GM18520 (cell line): ENCODE data around the gene PRKN.

Experiments used
- ATAC-seq: cut with Tn5 transposase; IDR thresholded peaks from one replicate; pipeline ENCODE4 v1.9.1; 2021; ENCODE audit not compliant: unreplicated experiment

The PRKN gene

DNA sequence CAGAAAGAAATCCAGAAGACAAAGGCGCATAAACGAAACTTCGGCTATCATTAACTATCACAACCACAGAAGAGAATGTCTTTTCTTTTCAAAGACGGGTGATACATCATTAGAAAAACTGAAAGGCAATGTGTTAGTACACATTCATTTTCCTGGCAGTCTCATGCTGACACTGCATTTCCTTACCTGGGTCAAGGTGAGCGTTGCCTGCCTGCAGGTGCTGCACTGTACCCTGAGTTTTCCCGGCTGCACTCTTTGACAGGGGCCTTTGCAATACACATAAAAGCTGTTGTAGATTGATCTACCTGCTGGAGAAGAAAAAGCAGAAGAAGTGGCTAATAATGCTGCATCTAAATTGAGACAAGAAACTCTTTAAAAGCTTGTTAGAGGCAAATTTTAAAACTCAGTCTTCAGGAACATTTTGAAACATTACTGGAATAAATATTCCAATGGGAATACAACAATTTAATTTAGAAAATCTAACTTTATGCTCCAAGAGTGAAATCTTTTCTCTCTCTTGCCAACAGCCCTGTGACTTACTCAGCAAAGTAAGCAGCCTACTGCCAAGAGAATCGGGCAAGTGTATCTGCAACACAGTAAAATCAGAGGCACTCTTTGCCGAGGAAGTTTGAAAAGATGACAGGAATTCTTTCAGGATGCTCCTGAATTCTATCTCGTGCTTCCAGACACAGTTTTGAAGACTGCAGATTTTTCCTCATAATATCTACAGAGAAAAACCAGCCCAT lies 526.4 kb downstream of the PRKN start:
- ATAC-seq: no peak

DNA sequence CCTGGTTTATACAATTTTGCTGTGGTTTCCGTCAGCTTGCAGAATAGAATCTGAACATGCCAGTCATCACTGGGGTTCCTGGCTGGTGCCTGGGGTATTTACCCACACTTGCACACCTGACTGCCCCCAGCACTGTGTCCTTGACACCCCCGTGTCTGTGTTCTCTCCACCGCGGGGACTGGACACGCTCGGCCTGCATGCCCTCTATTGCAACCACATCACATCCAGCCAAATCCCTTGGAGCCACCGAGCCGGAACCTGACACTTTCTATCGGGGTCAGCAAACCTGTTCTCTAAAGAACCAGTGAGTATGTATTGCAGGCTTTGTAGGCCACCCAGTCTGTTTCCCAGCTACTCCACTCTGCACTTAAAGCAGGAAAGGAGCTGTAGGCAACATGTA lies 527.5 kb downstream of the PRKN start:
- ATAC-seq: no peak

DNA sequence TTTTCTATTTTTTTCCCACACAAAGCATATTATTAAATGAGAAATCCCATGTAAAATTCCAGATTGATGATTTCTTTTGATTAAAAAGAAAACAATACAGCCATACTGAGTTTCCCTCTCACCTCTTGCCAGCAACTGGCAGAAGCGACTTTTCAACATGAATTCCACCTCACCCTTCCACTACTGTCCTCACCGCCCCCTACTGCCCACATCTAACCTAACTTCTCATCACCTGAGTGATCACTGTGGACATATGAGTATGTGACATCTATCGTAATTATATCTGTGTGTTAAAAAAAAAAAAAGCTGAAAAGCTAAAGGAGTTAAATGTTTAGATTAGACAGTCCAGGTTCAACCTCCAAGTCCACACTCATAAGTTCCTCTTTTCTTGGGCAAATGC lies 528.6 kb downstream of the PRKN start:
- ATAC-seq: no peak

DNA sequence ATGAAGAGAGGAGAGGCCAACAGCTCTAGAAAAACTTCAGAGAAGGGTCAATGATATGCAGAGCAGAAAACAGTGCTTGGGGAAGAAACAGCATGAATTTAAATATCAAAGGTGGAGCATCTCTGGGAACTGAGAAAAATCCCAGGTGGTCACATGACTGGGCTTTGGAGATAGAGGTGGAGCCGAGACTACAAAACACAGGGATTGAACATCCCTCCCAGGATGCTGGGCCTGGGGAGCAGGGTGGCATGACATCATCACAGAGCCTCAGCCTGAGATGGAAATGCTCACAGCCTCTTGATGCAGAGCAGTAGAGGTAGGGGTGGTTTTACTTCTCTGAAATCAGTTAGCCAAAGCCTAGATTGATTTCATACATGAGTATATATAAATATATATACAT lies 529.5 kb downstream of the PRKN start:
- ATAC-seq: no peak

DNA sequence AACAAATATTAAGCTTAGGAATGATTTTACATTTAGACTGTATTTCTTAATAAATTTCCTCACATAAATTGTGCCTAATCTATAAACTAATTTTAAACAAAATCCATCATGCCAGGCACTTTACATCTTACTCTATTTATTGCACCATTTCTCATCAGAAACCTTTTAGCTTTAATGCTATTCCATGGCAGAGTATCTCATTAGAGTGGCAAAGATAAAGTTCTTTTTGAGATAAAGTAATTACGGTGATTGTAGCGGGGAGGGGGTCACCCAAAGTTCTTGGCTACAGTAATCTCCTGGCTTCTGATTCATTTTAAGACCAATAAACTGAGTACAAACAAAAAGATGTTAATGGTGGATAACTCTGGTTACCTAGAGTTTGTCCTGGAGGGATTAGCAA lies 532.1 kb downstream of the PRKN start:
- ATAC-seq: no peak

DNA sequence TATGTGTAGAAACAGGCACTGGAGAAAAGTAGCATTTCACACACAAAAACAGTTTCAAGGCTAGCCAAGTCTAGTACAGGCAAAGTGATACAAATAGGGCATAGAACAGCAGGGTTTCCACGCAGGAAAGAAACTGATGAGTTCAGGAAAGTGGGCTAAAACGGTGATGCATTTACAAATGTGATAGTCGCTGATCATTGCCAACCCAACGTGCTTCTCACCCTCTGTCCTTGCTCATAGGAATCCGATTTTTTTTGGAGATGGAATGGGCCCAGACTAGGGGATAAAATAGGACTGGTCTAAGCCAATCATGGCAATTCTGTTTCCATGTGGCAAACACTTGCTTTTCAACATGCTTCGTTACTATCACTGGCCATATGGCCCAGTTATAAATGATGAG lies 536.6 kb downstream of the PRKN start:
- no peak for ATAC-seq

DNA sequence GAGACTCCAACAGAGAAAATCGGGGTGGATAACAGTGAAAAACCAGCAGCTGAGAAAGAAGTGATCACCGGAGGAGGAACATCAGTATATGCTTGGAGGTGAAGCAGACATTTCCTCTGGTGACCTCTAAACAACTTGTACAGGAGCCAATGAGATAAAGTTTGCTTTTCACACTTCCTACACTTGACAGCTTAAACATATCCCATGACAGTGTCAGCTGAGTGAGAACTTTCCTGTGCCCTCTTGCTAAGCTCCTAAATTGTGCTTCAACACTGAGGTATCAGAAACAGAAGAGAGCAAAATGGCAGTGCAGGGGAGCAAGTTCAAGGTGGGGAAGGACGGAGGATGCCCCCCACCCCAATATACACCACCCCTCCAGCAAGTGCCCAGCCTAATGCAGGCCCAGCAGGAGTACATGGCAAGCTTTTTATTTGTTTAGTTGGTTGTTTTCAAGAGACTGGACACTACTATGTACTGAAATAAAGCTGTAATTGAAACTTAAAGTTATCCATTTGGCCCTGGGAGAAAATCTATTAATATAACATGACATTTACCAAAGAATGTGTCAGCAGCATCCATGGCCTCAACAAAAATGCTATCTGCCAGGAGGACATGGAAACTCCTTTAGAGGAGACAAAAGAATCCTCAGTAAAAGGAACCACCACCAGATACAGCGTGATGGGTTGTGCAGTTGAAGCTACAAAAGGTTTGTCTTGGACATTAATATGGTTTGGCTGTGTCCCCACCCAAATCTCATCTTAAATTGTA lies 540.2 kb downstream of the PRKN start:
- ATAC-seq: no peak

DNA sequence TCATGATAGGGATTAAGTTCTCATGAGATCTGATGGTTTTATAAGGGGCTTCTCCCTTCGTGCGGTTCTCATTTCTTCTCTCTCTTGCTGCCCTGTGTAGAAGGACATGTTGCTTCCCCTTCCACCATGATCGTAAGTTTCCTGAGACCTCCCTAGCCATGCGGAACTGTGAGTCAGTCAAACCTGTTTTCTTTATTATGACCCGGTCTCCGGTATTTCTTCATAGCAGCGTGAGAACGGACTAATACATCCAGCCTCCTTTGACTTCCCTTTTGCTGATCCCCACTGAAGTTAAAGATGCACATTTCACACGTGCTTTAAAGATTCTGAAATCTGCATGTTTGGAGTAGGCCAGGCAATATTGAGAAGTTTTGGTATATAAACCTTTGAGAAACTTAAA lies 543.1 kb downstream of the PRKN start:
- no peak for ATAC-seq

DNA sequence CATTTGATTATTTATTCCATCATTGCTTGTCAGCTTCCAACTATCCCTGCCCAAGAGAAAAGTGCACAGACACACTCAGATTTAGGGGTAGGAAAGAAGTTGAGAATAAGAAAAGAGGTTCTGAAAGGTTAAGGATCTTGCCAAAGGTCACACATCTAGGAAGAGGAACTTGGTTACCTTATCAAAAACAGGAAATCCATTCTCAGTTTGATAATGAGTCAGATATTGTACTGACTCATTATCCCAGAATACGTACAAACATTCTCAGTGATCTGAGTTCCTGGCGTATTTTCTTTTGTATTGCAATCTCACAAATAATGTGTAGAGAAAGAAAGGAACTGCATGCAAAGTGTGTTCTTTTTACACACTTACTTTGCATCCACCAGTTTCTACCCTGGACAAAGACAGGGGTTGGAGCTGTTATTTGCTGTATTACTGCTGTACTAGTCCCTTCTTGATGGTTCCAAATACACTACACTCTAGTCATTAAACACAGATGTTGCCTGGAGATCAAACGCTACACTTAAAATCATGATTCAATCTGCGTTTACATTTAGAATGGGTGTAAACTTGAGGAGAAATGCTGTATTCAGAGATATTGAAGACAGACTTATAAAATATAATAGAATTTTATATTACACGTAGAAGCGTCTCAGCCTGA lies 545.7 kb downstream of the PRKN start:
- ATAC-seq: no peak

DNA sequence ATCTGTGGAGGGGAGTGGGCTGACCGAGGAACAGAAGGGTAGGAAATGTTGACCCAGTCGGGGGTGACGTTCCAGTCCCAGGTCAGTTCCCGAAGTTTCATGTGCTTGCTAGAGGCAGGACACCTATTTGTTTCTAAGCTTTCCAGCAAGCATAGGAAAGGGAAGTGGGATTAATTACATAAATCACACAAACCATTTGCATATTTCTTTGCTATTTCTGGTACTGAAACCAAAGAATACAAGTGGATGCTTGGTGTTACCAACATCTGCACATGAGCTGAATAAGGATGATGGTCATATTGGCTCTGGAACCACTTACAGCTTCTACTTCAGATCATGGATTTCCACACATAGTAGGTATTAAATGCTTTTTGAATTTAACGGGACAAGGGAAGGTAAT lies 546.5 kb downstream of the PRKN start:
- ATAC-seq: no peak

DNA sequence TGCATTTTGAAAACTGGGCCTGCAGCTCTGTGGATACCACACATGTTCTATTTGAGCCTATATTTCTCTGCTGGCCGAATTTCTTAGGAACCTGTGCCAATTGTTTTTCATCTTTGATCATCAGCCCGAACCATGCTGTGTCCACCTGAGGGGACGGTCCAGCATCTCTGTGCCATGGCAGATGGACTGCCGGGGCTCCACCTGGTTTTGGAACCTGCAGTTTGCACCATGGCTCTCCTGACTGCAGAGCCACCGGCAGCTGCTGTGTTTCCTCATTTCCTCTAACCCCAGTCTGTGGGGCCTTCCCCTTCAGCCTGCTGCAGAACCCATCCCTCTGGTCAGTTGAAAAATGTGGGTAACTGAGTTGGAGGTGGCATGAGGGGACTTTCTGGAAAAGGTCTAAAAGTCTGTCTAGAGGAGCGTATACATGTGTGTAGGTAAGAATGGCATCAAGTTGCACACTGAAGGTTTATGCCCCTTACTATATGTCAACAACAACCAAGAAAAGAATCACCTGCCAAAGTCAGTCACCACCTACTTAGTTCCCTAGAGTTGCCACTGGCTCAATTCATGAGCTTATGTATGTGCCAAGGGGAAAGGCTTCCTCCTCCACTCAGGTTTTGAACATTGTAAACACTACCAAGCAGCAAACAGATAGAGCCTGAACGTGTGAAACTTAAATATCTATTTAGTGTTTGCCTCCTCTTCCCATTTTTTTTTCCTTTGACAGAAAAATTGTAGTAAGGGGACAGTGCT lies 548.2 kb downstream of the PRKN start:
- ATAC-seq: no peak

DNA sequence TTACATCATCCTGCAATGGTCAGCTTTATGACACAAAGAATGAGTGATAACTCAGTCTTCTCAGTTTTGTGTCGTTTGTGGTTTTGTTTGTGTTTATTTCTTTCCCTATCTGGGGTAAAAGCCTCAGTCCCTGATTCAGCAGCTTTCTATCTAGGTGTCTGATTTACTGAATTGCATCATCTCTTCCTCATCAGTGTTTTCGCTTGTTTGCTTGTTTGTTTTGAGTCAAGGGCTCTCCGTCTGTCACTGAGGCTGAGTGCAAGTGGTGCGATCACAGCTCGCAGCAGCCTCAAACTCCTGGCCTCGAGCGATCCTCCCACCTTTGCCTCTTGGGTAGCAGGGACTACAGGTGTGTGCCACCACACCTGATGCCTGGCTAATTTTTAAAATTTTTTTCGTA lies 548.9 kb downstream of the PRKN start:
- no peak for ATAC-seq

DNA sequence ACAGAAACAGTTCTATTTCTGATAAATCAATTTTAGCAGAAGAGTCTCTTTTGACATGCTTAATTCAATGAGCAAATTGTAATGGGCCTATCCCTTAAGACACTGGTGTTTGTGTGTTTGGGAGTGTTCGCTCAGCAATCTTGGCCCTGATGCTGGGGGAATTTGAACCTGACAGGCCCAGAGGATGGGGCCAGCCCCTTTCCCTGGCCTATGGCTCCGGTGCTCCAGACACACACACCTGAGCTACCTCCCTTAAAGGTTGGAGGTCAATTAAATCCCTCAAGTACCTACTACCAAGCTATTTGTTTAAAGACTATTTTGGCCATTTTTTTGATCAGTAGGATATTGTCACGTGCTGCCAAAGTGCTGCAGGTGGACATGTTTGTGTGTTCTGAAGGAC lies 549.3 kb downstream of the PRKN start:
- no peak for ATAC-seq

DNA sequence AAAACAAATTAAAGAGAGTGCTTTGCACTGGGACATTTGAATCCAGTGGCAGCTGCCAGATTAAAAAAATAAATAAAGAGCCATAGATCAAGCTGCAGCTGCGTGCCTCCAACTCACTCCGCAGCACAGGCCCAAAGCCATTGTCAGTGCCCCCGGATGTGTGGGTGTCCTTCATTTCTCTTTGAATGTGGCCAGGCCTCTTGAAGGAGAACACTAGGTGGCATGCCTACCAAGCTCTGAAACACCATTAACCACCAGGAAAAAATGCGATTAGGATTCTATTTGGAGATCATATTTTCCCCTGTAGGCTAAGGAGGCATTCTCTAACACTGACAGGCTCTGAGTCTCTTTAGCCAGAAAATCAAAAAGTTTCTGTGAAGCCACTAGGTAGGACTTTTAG lies 549.8 kb downstream of the PRKN start:
- no peak for ATAC-seq

DNA sequence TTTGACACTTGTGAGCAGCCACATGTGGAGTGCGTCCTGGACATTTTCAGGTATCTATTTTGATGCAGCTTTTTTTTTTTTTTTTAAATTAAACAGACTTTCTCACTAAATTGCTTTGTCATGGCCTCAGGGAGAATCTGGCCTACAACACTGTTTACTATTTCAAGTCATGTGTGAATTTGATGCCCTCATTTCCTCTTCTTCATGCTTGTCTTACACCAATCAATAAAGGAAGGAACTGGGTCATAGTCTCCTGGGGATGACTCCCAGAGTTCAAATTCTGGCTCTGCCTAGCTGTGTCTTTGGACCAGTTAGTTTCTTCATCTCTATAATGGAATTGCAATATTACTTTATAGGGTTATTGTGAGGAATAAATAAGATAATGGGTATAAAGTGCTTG lies 554.1 kb downstream of the PRKN start:
- ATAC-seq: no peak

DNA sequence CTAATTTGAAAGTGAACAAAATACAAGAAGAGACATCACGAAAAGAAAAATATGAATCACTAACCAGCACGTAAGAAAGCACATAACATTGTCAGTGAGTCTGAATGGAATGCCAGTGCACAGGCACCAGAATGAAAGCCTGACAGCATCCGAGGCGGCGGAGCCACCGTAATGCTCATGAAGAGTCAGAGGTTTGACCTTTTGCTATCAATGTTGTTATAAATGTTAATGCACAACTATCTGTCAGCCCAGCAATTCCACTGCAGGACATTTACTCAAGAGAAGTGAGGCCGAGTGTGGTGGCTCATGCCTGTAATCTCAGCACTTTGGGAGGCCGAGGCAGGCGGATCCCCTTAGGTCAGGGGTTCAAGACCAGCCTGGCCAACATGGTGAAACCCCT lies 562.1 kb downstream of the PRKN start:
- no peak for ATAC-seq

DNA sequence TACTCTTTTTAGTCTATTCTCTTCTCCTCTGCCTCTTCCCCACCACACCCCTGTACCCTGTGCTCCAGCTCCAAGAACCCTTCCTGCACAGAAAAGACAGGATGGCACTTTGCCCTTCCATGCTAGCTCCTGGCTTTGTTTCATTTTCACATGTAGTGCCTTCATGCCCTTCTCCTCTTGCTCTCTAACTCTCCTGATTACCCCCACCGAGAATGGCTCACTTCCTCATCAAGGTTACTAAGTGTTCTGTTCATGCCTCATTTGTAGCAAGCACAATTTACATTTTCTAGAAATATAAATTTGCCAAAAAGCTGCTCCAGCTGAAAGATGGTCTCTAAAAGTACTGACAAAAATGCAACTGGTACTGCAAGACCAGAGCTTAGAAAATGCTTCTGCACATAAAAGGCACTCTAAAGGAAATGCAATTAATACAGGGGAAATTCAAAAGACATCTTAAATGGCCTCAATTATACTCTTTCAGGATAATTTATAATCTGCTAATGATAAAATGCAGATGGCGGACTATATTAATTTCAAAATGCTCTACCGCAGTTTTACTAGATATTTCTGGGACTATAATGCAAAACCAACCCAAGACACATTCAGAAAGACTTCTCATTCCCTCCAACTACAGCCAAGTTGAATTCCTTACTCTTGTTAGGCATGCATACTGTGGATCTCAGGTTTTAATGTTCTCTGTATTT lies 570.2 kb downstream of the PRKN start:
- no peak for ATAC-seq

DNA sequence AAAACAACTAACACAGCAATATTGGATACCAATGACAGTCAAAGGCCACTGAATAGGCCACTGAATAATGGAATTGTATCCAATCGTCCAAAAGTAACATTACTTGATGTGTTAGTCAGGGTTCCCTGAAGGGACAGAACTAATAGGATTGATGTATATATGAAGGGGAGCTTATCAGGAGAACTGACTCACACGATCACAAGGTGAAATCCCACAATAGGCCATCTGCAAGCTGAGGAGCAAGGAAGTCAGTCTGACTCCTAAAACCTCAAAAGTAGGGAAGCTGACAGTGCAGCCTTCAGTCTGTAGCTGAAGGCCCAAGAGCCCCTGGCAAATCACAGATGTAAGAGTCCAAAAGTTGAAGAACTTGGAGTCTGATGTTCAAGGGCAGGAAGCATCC lies 571.4 kb downstream of the PRKN start:
- ATAC-seq: no peak

DNA sequence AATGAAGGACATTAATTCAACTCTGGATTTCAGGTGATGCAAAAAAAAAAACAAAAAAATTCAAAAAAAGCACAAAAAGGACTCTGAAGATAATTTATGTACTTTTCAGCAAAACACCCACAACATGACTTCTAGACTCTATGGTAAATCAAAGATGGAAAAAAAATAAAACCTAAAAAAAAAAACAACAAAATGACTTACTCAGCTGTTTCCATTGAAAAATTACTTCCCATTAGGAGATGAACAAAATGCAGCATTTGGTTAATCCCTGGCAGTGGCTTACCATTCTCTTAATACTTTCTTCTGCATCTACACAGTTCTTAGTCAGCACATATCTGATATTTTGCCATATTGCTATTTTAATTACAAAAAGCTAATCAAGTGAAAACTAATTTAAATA lies 572.6 kb downstream of the PRKN start:
- no peak for ATAC-seq

DNA sequence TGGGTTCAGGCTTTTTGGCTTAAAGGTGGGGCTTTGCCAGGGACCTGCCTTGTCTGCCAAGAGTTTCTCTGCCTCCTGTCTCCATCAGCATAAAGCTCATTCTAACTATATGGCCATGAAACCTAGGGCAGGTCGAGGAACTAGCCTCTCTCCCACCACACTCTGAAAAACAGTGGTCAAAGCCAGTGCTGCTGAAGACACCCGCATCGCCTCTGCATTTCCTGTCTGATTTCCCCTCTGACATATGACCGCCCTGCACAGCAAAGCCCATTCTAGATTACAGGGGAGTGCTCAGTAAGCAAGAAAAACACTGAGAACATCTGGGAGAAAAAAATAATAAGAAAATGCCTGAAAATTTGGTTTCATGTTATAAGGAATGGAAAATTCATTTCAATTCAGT lies 573.6 kb downstream of the PRKN start:
- ATAC-seq: no peak

DNA sequence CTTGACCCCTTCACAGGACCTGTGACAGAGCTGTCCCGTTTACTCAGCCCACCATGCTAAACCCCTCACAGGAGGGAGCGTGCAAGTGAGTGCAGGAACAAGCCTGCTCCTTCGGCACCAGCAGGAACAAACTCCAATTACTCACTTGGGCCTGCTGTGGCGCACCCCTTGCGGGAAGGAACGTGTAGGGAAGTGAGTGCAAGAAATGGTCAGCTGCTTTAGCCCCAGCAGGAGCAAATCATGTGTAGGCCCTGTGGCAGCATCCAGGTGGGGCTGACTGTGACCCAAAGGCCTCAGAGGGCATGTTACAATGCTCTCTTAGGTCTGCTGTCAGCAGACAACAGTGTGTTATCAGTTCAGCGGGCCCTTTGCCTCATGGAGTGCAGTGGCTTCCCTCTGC lies 574.4 kb downstream of the PRKN start:
- no peak for ATAC-seq
